HG03520 (cell line): ENCODE results near the gene CUL2.
"Not testable (repeated sequence)": the region's sequence is repeated elsewhere in the genome, so short reads cannot be mapped to it uniquely, and the experiment has no call there.

ENCODE experiments used
- ATAC-seq: cut with Tn5 transposase; IDR thresholded peaks from one replicate; pipeline ENCODE4 v1.9.1; 2021; ENCODE audit warnings: mild to moderate bottlenecking, moderate library complexity; ENCODE audit not compliant: unreplicated experiment

Gene CUL2

DNA sequence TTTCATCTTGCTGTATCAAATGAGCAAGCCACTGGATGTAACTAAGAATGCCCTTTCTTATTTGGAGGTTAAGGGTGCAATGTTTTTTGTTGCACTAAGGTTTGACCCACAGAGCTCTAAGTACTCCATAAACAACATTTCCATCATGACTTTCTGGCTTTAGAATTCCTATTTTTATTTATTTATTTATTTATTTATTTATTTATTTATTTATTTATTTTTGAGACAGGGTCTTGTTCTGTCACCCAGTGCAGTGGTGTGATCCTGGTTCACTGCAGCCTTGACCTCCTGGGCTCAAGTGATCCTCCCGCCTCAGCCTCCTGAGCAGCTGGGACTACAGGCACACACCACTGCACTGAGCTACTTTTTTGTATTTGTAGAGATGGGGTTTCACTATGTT, 9.9 kb downstream of the CUL2 start:
- not testable (repeated sequence) for ATAC-seq

GRCh38 chr10:35079763-35080162, 10.4 kb downstream of the CUL2 start:
- ATAC-seq: no peak

GRCh38 chr10:35079265-35079664, 10.9 kb downstream of the CUL2 start:
- no peak for ATAC-seq

DNA sequence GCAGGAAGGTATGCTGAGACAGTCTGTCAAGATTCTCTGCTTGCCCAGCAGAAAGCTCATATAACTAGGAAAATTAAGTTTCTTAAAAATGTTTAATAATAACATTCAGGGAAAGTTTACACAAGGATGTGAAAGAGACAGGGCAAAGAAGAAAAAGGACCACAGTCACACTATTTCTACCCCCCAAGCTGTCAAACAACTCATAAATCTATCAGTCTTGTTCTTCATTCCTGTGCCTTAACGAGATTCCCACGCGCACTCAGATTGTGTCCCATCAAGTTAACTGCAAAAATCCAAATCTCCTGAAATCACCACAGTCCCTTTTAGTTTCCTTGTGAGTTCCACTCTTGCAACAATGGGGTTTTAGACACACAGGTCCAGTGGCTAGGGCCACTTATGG, 14.9 kb downstream of the CUL2 start:
- ATAC-seq: no peak

DNA sequence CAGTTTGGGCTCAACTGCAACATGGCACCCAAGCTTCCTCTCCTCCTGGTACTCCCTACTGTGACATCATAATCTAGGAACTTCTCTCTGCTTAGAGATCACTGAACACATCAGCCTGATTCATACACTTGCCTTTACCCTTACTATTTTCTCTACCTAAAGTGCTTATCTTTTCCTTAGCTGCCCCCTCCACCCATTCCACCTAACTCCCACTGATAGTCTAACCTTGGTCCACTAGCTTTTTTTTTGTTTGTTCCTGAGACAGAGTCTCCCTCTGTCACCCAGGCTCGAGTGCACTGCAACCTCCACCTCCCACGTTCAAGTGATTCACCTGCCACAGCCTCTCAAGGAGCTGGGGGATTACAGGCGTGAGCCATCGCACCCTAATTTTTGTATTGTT, 15.9 kb downstream of the CUL2 start:
- ATAC-seq: no peak

- no peak for ATAC-seq
Measured at GRCh38 chr10:35070521-35070920, 19.6 kb downstream of the CUL2 start.

DNA sequence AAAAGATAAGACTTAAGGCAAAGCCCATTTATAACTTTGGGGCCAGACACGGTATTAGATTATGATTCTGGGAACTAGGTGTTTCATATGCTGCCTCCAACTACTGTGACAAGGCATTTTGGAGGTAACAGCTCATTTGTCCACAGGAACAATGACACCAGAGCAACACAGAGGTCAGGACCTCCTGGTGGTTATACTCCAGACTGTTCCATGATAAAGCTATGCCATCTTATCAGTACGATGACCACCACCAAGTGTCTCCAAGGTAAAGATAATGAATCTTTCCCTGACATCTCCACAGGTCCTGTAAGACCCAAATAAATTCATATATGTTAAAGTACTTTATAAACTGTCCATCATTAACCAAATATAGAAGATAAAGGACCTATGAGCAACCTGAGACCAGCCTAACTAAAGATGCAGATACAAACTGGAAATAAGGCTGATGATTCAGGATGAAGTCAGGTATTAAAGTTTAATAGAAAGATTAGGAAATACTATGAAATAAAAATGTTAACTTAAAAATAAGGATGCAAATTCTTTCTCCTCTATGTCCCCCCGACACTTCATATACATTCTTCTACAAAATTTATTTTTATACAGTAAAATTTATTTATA, 26.2 kb downstream of the CUL2 start:
- no peak for ATAC-seq

- no peak for ATAC-seq
Measured at GRCh38 chr10:35059481-35059880, 30.7 kb downstream of the CUL2 start.

GRCh38 chr10:35058686-35059085, 31.5 kb downstream of the CUL2 start:
- ATAC-seq: no peak

GRCh38 chr10:35058134-35058533, 32.0 kb downstream of the CUL2 start:
- ATAC-seq: no peak

DNA sequence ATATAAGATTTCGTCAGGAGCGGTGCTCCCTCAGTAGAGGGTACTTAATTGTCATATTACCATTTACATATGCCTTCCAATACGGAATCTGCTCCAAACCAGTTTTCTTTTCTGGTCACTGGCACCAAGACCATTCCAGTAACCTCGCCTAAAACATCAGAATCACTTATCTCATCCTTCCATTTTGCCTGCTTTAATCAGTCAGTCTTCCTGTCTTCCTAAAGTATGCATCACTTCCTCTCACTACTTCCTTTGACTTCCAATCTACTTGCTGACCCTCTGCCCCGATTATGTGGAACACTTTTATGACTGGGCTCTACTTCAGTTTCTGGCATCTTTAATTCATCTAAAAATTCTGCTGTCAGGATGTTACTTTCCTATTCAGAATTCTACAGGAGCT, 33.5 kb downstream of the CUL2 start:
- no peak for ATAC-seq

GRCh38 chr10:35056133-35056532, 34.0 kb downstream of the CUL2 start:
- ATAC-seq: no peak

DNA sequence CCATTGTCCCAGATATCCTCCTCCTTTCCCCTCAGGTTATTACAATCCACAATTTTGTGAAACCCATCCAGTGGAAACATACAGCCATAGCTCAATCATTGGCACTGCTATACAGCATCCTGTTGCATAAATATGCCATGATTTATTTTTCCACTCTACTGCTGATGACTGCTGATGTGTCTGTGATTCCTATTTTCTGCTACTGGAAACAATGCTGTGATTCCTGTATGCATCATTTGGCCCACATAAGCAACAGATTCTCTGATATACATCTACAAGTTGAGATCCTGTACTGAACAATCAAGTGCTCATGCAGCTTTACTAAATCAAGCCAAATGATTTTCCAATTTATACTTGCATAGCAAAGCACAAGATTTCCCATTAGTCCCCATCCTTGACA, 39.6 kb downstream of the CUL2 start:
- ATAC-seq: no peak

- no peak for ATAC-seq
Measured at GRCh38 chr10:35046074-35046473, 44.1 kb downstream of the CUL2 start.

- ATAC-seq: not testable (repeated sequence)
Measured at GRCh38 chr10:35045275-35045674, 44.9 kb downstream of the CUL2 start.

GRCh38 chr10:35043796-35044344, 46.3 kb downstream of the CUL2 start:
- ATAC-seq: no peak

DNA sequence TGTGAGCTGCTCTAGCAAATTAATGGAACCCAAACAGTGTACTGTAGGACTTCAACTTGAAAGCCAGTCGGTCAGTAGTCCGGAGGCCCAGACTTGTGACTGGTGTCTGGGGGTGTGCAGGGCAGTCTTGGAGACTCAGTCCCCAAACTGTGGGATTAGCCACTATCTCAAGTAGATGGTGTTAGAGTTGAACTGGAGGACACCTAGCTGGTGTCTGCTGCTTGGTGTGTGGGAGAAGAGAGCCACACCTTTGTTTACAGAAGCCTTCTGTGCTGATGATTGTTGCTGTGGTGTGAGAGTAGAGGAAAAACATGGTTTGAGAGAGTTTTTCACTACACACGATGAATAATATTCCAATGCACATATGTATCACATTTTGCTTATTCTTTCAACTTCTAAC, 47.4 kb downstream of the CUL2 start:
- no peak for ATAC-seq

DNA sequence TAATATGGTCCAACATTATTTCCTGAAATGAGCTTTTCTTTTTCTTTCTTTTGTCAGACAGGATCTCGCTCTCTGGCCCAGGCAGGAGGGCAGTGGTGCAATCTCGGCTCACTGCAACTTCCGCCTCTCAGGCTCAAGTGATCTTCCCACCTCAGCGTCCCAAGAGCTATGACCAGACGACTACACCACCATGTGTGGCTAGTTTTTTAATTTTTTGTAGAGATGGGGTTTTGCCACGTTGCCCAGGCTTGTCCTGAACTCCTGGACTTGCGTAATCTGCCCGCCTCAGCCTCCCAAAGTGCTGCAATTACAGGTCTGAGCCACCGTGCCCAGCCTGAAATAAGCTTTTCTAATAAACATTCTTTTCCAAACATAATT, 48.6 kb downstream of the CUL2 start:
- ATAC-seq: no peak

DNA sequence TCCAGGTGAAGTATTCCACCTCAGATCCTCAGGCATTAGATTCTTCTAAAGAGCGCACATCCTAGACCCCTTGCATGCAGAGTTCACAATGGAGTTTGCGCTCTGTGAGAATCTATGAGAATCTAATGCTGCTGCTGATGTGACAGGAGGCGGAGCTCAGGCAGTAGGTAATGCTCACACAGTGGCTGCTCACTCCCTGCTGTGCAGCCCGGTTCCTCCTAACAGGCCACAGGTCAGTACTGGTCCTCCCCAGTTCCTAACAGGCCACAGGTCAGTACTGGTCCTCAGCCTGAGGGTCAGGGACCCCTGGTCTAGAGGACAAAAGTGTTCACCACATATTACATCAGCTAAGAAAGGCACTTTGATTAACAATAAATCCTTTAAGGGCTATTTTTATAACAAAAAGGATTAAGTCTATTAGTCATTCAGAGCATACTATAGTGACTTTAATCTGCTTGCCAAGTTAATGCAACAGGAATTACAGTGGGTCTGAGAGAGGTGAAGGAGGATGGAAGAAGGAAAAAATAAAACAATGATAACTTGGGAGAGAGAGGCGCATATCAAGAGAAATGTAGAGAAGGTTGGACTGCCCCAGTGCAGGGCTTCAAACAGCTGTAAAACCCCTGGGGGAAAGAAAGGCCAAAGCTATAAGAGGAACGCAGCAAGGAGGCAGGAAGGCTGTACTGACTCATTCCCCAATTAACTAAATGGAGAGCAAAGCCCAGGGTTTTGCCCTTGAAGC, 49.2 kb downstream of the CUL2 start:
- ATAC-seq: no peak

DNA sequence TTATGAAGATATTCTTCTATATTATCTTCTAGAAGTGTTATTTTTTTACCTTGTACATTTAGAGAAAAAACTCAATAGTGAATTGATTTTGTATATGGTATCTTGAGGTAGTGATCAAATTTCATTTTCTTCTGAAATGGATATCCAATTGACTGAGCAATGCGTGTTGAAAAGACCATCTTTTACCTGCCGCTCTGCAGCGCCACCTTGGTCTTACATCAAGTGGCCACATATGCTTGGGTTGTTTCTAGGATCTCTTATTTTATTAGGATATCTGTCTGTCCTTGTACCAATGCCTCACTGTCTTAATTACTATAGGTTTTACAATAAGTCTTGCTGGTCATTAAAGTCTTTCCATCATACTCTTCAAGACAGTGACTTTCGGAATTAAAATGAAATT, 53.0 kb downstream of the CUL2 start:
- ATAC-seq: no peak

- no peak for ATAC-seq
Measured at GRCh38 chr10:35035606-35036005, 54.5 kb downstream of the CUL2 start.

GRCh38 chr10:35027567-35027966, 62.6 kb downstream of the CUL2 start:
- no peak for ATAC-seq

DNA sequence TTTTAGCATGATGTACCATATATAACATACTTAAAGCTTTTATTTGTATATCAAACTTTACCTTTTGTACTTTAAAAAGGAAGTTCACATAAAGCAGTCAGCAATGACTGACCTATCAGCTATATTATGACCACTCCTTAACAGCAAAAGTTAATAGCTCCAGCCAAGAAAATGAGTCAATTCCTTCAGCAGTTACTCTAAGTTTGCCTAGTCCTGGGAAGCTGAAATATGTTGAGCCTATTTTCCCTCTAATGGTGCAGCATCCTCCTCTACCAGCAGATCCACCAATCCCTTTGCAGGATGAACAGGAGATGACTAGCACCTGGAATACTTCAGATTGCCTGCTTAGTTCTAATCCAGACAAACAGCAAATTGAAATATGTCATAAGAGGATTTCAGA, 64.2 kb downstream of the CUL2 start:
- no peak for ATAC-seq
